Pancreas (tissue), 10 donors: ENCODE results near the gene DENND2A. TPM values are rescaled to one million over a fixed set of nuclear protein-coding genes. Genes with fewer than 3 reads are reported as not detected.

Experiments used
- ATAC-seq, 4 donors: fragments of 200-7000 bp; cut with Tn5 transposase; one replicate each; pipeline versions ENCODE4 v1.8.0 to v1.9.1; 2020; ENCODE audit warnings: mild to moderate bottlenecking in 4 of 4, moderate library complexity in 4 of 4
- DNase-seq, 6 donors: peaks; one replicate each; pipeline ENCODE4 v3.0.0-alpha.2; 2020
- FAIRE-seq: peaks from 2 replicates; lab custom pipeline; 2012; peaks lifted over from hg19 to GRCh38; lab: Jason Lieb, UNC
- H3K27ac ChIP-seq, 4 donors: fragments of 200-600 bp; sonication (generic); 1 replicate in 3 of 4; 2 replicates in 1 of 4; pipeline versions ENCODE4 v1.5.0 to v1.8.0; 2020
- H3K27me3 ChIP-seq, 4 donors: fragments of 200-600 bp; one replicate each; pipeline ENCODE4 v1.8.0; 2021
- H3K36me3 ChIP-seq, 3 donors: fragments of 200-600 bp; sonication (generic) in 1 of 3; one replicate each; pipeline versions ENCODE4 v1.5.0 to v1.8.0; 2020 to 2021
- H3K4me1 ChIP-seq, 3 donors: fragments of 200-600 bp; one replicate each; pipeline ENCODE4 v1.8.0; 2021
- H3K4me3 ChIP-seq, 4 donors: fragments of 200-600 bp; sonication (generic) in 2 of 4; one replicate each; pipeline versions ENCODE4 v1.5.0 to v1.8.0; 2020 to 2021
- H3K9me3 ChIP-seq, 4 donors: fragments of 200-600 bp; one replicate each; pipeline ENCODE4 v1.8.0; 2021
- CTCF ChIP-seq, 4 donors: fragments of 200-600 bp; sonication (generic) in 3 of 4; IDR thresholded peaks; one replicate each; pipeline versions ENCODE4 v1.5.0 to v1.8.0; 2021; ENCODE audit warnings: antibody characterized with exemption in 4 of 4
- WGBS, 2 donors: extraction: QIAGEN DNeasy Blood & Tissue Kit; methylation state at CpG; one replicate each; pipeline ENCODE4 v1.1.7; 2013; 5-methylcytosine and 5-hydroxymethylcytosine counted together
- intact Hi-C, 3 donors: fragments of 100-400 bp; cut with DNase I; formaldehyde crosslinking; loops; one replicate each; pipeline versions ENCODE4 v1.11.1 to v1.14.2; 2022
- polyA plus RNA-seq, 2 donors: library from polyadenylated mRNA; stranded (reverse); fragments of 200-250 nt; gene quantifications; one replicate each; pipeline ENCODE4 v1.2.3, GENCODE V29; 2013
- total RNA-seq, 6 donors: library from RNA; stranded (reverse); fragmentation: NEBNext Ultra II Directional in 4 of 6; extraction: Animal tissue kit (Norgen Biotek cat#: 25700) in 4 of 6; gene quantifications; one replicate each; pipeline versions ENCODE4 v1.2.1 to v1.2.4, GENCODE V29; 2021 to 2023
- donor health status: healthy with polysubstance abuse.
- donor health status: DM: no; HTN: no; CAD: no; lungs with moderate emphysema.
- donor health status: DM: no; HTN: no; CAD: no.
- donor health status: control.
- donor health status: control.
- donor health status: Bipolar disorder and iron deficiency.
- donor health status: DM: yes; HTN: yes; CAD: no.
- donor health status: DM: no; HTN: no; CAD: no.
- donor health status: DM: no; HTN: no; CAD: no.
- donor health status: DM: yes; HTN: yes; CAD: no.

DENND2A gene
- total and polyA plus RNA-seq, 8 donors, result 1.1 to 5.0 (median 1.8) TPM

GRCh38 chr7:140639366-140640053 is 1.1 kb downstream of the DENND2A start:
- FAIRE-seq (no peak), ATAC-seq (peak in 3 of 4 donors; percentile 13 to 41 (median 24)), DNase-seq (peak in 1 of 6 donors; percentile 28)
- no peaks in the 10 kb centered on the region for H3K9me3 ChIP-seq
- WGBS, 2 donors, result 47 to 53% methylated on average over 15 of the region's 15 CpGs
- no peaks in the 10 kb centered on the region for H3K36me3 ChIP-seq
- no peaks in the 10 kb centered on the region for H3K4me1 ChIP-seq
- H3K27me3 ChIP-seq, result no peaks in the 10 kb centered on the region
- TF ChIP-seq CTCF (IDR thresholded peaks at IDR 0.05), result no peak
- H3K4me3 ChIP-seq, result peak overlapping the region in 3 of 4 donors; percentile 18 to 50 (median 35)
- intact Hi-C loops, result loop anchor here in 1 of 3 donors (10.0 kb wide), 1 partner anchor 115 kb away; no protein-coding TSS in a partner anchor
- peak overlapping the region in 1 of 4 donors; percentile 17 for H3K27ac ChIP-seq

GRCh38 chr7:140638173-140638791 is 2.3 kb downstream of the DENND2A start:
- H3K9me3 ChIP-seq, result no peaks in the 10 kb centered on the region
- no peak for DNase-seq
- 83 to 86% methylated on average over 6 of the region's 6 CpGs for WGBS, 2 donors
- H3K4me1 ChIP-seq, result no peaks in the 10 kb centered on the region
- ATAC-seq, result peak in 2 of 4 donors; percentile 12 to 18
- no peaks in the 10 kb centered on the region for H3K27me3 ChIP-seq
- FAIRE-seq, result no peak
- no peaks in the 10 kb centered on the region for H3K36me3 ChIP-seq
- no peak overlapping the region for H3K27ac ChIP-seq
- no peak overlapping the region for H3K4me3 ChIP-seq
- intact Hi-C loops, result loop anchor here in 1 of 3 donors (10.0 kb wide), 1 partner anchor 113 kb away; no protein-coding TSS in a partner anchor
- TF ChIP-seq CTCF (IDR thresholded peaks at IDR 0.05), result no peak

- Histone ChIP-seq H3K36me3 (no peaks in the 10 kb centered on the region), H3K4me3 (no peak overlapping the region), H3K27ac (no peak overlapping the region), H3K4me1 (no peaks in the 10 kb centered on the region), H3K27me3 (no peaks in the 10 kb centered on the region), H3K9me3 (no peaks in the 10 kb centered on the region)
- ATAC-seq (no peak), DNase-seq (no peak), FAIRE-seq (no peak)
- TF ChIP-seq CTCF (IDR thresholded peaks at IDR 0.05), result no peak
- intact Hi-C loops, result loop anchor here in 1 of 3 donors (10.0 kb wide), 1 partner anchor 113 kb away; no protein-coding TSS in a partner anchor
- 64 to 69% methylated on average over 3 of the region's 3 CpGs for WGBS, 2 donors
Measured at GRCh38 chr7:140637400-140637799, 3.2 kb downstream of the DENND2A start.

GRCh38 chr7:140635816-140636215 is 4.8 kb downstream of the DENND2A start:
- intact Hi-C loops, result loop anchor here in 1 of 3 donors (10.0 kb wide), 1 partner anchor 111 kb away; no protein-coding TSS in a partner anchor
- H3K27ac ChIP-seq, result no peak overlapping the region
- ATAC-seq (no peak), DNase-seq (no peak), FAIRE-seq (no peak)
- no peaks in the 10 kb centered on the region for H3K9me3 ChIP-seq
- TF ChIP-seq CTCF (IDR thresholded peaks at IDR 0.05), result no peak
- WGBS, 2 donors, result 83% methylated on average over 5 of the region's 5 CpGs
- H3K36me3 ChIP-seq, result no peaks in the 10 kb centered on the region
- no peaks in the 10 kb centered on the region for H3K4me1 ChIP-seq
- no peak overlapping the region for H3K4me3 ChIP-seq
- H3K27me3 ChIP-seq, result no peaks in the 10 kb centered on the region
